Mesothelial cell of epicardium (in vitro differentiated cells): ENCODE data around the gene PRR13. TPM values are rescaled to one million over a fixed set of nuclear protein-coding genes. Genes with fewer than 3 reads are reported as not detected.

Experiments
- DNase-seq, 2 experiments: peaks; one replicate each; pipeline ENCODE4 v3.0.0; 2021; ENCODE audit warnings: low spot score in 2 of 2; ENCODE audit not compliant: unreplicated experiment in 2 of 2
- H3K27ac Mint-ChIP-seq: 2 replicates; pipeline ENCODE4 v1.8.0; 2021; ENCODE audit warnings: mixed read lengths
- H3K27me3 Mint-ChIP-seq: 2 replicates; pipeline ENCODE4 v1.8.0; 2021; ENCODE audit warnings: low read depth, mixed read lengths
- H3K36me3 Mint-ChIP-seq: 2 replicates; pipeline ENCODE4 v1.8.0; 2021; ENCODE audit warnings: mixed read lengths
- H3K4me1 Mint-ChIP-seq: 2 replicates; pipeline ENCODE4 v1.8.0; 2021; ENCODE audit warnings: mixed read lengths
- H3K4me3 Mint-ChIP-seq: 2 replicates; pipeline ENCODE4 v1.8.0; 2021; ENCODE audit warnings: mild to moderate bottlenecking, moderate library complexity, mixed read lengths
- H3K9me3 Mint-ChIP-seq: 2 replicates; pipeline ENCODE4 v1.8.0; 2021; ENCODE audit warnings: mixed read lengths
- CTCF ChIP-seq: fragments of 200-600 bp; sonication (generic); IDR thresholded peaks from one replicate; pipeline ENCODE4 v1.5.0; 2021; ENCODE audit warnings: antibody characterized with exemption; ENCODE audit not compliant: unreplicated experiment
- total RNA-seq: library from RNA; stranded (reverse); gene quantifications from 3 replicates; pipeline ENCODE4 v1.2.1, GENCODE V29; 2021

PRR13 gene
- total RNA-seq, 1 donor from 2014 or later, result 76.2 TPM

- no peak overlapping the region for H3K4me3 Mint-ChIP-seq
Observed at GRCh38 chr12:53461059-53461458, 19.5 kb downstream of the PRR13 start.

DNA sequence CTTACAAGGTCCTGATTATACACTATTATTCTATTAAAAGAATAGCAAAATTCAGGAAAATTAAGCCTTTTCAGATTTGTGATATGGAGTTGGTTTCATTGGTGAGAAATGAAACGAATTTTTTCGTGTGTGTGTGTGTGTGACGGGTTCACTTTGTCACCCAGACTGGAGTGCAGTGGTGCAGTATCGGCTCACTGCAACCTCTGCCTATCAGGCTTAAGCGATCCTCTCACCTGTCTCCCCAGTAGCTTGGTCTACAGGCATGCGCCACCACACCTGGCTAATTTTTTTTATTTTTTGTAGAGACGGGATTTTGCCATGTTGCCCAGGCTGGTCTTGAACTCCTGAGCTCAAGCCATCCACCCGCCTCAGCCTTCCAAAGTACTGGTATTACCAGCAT lies 20.1 kb downstream of the PRR13 start:
- H3K4me1 Mint-ChIP-seq, result peaks cover 6% of the 10 kb centered on the region
- peaks cover 58% of the 10 kb centered on the region for H3K36me3 Mint-ChIP-seq
- no peak for TF ChIP-seq CTCF
- no peaks in the 10 kb centered on the region for H3K9me3 Mint-ChIP-seq
- H3K4me3 Mint-ChIP-seq, result no peak overlapping the region
- no peaks in the 10 kb centered on the region for H3K27me3 Mint-ChIP-seq
- no peak overlapping the region for H3K27ac Mint-ChIP-seq
- DNase-seq, result no peak

More at GRCh38 chr12:53461059-53461458, 19.5 kb downstream of the PRR13 start:
- H3K27me3 Mint-ChIP-seq, result no peaks in the 10 kb centered on the region
- no peak for TF ChIP-seq CTCF
- no peak for DNase-seq
- no peaks in the 10 kb centered on the region for H3K9me3 Mint-ChIP-seq
- peak overlapping the region; percentile 57 for H3K27ac Mint-ChIP-seq
- peaks cover 55% of the 10 kb centered on the region for H3K36me3 Mint-ChIP-seq
- H3K4me1 Mint-ChIP-seq, result peaks cover 6% of the 10 kb centered on the region

DNA sequence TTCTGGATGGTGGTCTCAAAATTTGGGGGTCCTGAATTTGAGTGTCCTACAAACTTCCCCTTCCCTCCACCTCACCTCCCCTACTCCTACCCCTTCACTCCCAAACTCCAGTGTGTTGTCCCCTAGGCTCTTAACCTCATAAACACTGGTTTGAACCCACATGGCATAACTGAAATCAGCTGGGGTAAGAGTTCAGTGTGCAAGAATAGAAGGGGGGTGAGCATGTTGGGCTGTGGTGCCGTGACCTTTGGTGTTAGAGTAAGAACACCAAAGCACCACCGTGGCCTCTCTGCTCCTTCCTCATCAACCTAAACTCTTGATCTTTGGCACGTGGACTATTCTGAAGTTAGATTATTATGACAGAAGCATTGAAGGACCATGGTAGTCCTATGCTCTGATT lies 21.4 kb downstream of the PRR13 start:
- peaks cover 6% of the 10 kb centered on the region for H3K4me1 Mint-ChIP-seq
- H3K27ac Mint-ChIP-seq, result no peak overlapping the region
- H3K4me3 Mint-ChIP-seq, result no peak overlapping the region
- DNase-seq, result no peak
- TF ChIP-seq CTCF, result no peak
- no peaks in the 10 kb centered on the region for H3K27me3 Mint-ChIP-seq
- no peaks in the 10 kb centered on the region for H3K9me3 Mint-ChIP-seq
- H3K36me3 Mint-ChIP-seq, result peaks cover 65% of the 10 kb centered on the region

DNA sequence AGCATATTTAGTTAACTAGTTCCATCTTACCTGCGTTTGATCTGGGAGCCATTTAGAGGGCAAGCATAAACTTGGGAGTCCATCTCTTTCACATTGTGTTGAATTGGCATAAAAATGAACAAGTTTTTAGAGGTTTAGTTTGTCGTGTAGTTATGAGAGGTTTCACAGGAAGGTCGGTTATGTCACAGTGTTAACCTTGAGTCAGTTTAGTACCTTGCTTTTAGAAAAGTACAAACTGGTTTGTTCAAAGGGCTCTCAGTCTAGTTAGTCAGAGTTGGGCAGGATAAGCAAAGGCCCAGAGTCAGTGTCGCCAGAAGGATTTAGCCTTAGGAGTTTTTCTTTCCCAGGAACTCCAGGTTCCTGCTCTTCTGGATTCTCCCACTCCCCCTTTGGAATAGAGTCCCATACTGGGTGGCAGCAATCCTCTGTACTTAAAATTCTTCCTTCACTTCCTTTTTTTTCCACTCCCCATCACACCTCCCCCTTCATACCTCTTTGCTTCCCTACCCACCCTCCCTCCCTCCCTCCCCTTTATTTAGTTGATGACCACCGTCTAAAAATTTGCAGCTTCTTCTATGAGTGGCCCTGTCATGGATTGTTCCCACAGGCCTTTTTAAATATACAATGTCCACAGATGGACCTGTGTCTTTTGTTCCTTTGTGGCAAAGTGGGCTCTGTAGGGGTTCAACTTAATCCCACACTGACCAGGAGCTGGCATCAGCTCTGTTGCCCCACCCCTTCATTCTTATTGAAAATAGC lies 22.4 kb downstream of the PRR13 start:
- Mint-ChIP-seq H3K36me3 (peaks cover 69% of the 10 kb centered on the region), H3K4me1 (peaks cover 6% of the 10 kb centered on the region), H3K27me3 (no peaks in the 10 kb centered on the region), H3K4me3 (no peak overlapping the region), H3K27ac (no peak overlapping the region), H3K9me3 (no peaks in the 10 kb centered on the region)
- DNase-seq, result no peak
- TF ChIP-seq CTCF, result no peak

- H3K4me3 Mint-ChIP-seq, result no peak overlapping the region
- DNase-seq, result no peak
- no peaks in the 10 kb centered on the region for H3K9me3 Mint-ChIP-seq
- H3K27me3 Mint-ChIP-seq, result no peaks in the 10 kb centered on the region
- no peak for TF ChIP-seq CTCF
- peaks cover 63% of the 10 kb centered on the region for H3K36me3 Mint-ChIP-seq
- H3K4me1 Mint-ChIP-seq, result peaks cover 6% of the 10 kb centered on the region
- H3K27ac Mint-ChIP-seq, result peak overlapping the region; percentile 51
Observed at GRCh38 chr12:53464685-53465418, 23.3 kb downstream of the PRR13 start.
